Spleen (tissue), 3 donors: ENCODE measurements around the gene GRM5.

Experiments
- POLR2A ChIP-seq, 3 donors: fragments of 450-650 bp; IDR thresholded peaks; one replicate each; pipeline ENCODE4 v1.5.1; 2017; ENCODE audit warnings: antibody characterized with exemption in 3 of 3, mild to moderate bottlenecking in 1 of 3
- POLR2AphosphoS5 ChIP-seq, 3 donors: sonication (generic); formaldehyde crosslinking; IDR thresholded peaks; one replicate each; pipeline ENCODE4 v1.5.1; 2017; ENCODE audit warnings: antibody characterized with exemption in 3 of 3

DNA sequence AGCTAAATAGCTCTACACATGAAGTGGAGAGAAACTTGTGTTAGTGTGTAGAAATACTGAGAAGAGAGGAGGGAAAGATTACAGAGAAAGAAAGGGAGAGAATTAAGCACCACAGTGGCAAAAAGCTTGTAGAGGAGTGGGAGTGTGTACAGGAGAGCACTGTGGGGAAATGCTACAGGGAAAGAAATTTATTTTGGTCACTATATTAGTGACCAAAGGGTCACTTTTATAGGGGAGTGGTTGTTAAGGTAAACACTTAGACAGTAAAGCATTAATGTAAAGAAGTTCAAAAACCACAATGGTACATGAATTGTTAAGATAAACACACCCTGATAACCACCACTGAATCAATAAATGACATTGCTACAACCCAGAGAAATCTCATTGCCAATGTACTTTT is 421.1 kb downstream of the GRM5 start:
- TF ChIP-seq POLR2AphosphoS5 (IDR thresholded peaks at IDR 0.05): no peak
- TF ChIP-seq POLR2A (IDR thresholded peaks at IDR 0.05): no peak
